GM21526 (cell line): ENCODE measurements around the gene SSH2.

Experiments
- ATAC-seq: cut with Tn5 transposase; IDR thresholded peaks from one replicate; pipeline ENCODE4 v1.9.1; 2021; ENCODE audit warnings: moderate library complexity; ENCODE audit not compliant: unreplicated experiment, low FRiP score

Gene SSH2

GRCh38 chr17:29718446-29719039 is 211.5 kb downstream of the SSH2 start:
- no peak for ATAC-seq

GRCh38 chr17:29717817-29718216 is 212.2 kb downstream of the SSH2 start:
- ATAC-seq = no peak

- no peak for ATAC-seq
Measured at GRCh38 chr17:29716566-29716965, 213.5 kb downstream of the SSH2 start.

DNA sequence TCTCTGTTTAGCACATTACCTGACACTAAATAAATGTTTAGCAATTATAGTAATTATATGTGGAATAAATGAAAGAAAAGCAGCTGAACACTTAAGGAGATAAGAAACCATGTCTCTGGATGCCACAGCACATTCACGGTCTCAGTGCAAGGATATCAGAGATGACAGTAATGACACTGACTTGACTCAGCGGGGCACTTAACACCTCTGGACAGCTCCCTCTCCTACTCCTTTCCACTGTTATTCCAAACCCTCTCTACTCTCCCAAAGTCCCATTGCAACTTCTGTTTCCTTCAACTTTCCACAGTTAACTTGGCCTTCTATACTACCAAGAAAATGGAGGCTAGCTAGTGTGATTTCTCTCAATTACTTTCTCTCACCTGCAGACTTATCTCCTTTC is 214.3 kb downstream of the SSH2 start:
- no peak for ATAC-seq

DNA sequence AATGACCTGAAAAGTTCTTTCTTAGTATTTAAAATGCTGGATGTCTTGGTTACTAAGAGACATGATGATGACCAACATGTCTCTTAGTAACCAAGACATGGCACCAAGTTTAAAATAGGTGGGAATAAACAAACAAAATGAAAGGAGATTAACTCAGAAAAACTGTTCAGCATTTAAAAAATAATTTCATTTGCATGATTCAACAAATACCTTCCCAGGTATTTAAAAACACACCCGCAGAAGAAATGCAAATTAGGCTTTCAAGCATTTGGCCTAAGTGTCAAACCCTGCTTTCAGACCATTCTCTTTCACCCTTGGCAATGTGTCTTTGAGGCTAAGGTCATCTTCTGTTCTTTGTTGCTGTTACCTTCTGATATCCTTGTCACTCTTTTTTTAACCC is 215.9 kb downstream of the SSH2 start:
- ATAC-seq = no peak

- ATAC-seq = no peak
Measured at GRCh38 chr17:29713626-29714025, 216.4 kb downstream of the SSH2 start.

DNA sequence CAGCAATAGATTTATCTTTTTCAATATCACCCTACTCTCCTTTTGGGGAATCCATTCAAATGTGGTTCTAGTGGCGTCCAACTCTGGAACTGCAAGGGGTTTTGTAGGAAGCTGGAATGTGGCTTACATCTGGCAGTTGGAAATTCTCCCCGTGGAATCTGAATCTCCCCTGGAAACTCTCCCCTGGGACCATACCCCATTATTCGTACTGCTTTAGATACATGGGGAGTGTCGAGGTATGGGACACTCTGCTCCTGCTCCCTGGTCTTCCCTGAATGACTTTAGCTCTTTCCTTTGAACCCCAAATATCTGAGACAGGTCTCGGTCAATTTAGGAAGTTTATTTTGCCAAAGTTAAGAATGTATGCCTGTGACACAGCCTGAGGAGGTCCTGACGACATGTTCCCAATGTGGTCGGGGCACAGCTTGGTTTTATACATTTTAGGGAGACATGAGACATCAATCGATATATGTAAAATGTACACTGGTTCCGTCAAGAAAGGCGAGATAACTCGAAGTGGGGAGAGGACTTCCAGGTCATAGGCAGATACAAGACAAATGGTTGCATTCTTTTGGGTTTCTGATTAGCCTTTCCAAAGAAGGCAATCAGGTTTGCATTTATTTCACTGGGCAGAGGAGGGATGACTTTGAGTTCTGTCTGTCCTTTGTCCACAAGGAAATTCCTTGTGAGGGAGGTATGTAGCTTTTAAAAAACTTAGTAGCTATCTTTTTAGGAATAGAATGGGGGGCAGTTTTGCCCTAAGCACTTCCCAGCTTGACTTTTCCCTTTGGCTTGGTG is 218.2 kb downstream of the SSH2 start:
- no peak for ATAC-seq

- ATAC-seq = no peak
Measured at GRCh38 chr17:29710891-29711418, 219.1 kb downstream of the SSH2 start.

- ATAC-seq = no peak
Measured at GRCh38 chr17:29710520-29710884, 219.5 kb downstream of the SSH2 start.

DNA sequence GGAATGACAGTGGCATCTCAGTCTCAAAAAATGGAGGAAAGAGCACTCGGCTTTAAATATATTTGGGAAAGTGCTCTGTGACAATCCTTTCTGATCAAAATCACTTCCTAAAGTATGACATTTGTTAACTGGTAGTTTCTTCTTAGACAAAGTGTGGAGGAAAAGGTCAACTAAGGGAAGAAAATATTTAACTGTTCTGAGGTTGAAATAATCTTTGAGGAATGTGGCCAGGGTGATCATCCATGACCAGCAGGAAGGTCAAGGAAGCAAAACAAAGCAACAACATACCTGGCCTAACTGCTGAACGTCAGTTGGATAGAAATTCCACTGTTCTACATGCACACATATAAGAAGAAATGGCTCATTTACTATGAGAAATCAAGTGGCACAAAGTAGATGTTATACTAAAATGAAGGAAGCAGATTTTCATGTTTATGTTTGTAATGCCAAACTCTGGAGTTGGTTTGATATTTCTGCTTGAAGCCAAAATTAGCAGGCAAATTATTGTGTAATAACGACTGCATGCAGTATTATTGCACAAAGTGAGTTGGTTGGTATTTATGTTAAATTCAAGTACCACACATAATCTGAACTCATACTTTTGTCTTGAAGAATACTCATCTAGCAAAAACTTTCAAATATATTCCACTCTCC is 220.0 kb downstream of the SSH2 start:
- ATAC-seq = no peak

DNA sequence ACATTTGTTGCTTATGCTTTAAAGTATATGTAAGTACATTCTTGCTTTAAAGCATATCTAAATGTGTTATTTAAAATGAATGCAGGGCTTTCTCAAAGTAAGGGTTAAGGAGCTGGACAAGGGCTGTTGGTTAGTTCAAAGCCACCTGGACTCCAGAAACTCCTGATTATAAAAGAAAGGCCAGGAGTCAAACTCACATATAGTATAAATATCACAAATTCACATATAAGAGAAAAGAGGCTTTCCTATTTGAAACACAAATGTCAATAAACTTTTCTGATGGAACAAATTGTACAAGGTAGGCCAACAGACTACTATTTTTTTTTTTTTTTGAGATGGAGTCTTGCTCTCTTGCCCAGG is 222.8 kb downstream of the SSH2 start:
- ATAC-seq = no peak

DNA sequence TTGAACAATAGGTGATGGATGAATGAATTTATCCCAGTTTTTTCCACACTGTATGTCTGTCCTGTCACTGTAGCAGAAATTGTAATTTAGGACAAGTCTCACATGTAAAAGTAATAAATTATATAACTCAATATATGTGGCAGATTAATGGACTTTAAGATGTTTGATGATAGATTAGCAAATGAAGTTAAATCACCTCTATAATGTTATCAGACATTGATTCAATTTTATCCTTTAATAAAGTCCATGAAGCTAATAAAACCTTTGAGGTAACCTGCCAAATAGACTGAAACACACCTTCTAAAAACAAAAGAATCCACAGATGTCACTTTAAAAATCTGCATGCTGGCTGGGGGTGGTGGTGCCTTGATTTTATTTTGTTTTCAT is 224.0 kb downstream of the SSH2 start:
- no peak for ATAC-seq

- ATAC-seq = no peak
Measured at GRCh38 chr17:29705386-29705785, 224.6 kb downstream of the SSH2 start.

DNA sequence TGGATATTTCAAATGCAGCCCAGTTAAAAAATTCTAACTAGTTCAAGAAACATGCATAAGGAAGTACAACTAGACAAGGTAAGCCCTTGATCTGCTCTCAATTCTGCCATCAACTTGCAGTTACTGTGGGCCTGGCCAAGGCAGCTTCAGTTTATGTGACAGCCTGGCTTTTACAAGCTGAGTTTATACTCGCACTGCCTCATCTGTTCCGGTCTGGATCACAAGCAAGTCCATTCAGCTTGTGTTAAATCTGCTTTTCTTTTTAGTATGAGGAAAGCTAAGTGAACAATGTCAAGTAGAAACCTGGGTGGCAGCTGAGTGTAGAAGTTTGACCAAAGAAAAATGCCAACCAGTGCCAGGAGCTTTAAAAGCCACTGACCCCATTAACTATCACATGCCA is 230.7 kb downstream of the SSH2 start:
- no peak for ATAC-seq

DNA sequence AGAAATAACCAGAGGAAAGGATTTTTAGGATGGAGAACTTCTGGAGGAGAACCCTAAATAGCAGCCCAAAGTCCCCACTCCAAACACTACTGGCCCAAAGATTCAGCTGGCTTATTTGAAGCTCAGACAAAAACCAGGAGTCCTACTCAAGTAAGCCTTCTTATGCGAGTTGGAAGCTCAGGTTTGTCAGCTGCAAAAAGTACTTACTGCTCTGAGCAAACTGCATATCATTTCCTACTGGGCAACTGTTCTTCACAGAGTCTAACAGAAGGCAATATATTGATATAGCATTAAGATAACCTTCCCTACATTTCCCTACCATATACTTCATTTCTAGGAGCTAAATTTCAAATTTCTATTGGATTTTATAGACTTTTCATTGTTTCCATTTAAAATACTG is 231.2 kb downstream of the SSH2 start:
- ATAC-seq = no peak

DNA sequence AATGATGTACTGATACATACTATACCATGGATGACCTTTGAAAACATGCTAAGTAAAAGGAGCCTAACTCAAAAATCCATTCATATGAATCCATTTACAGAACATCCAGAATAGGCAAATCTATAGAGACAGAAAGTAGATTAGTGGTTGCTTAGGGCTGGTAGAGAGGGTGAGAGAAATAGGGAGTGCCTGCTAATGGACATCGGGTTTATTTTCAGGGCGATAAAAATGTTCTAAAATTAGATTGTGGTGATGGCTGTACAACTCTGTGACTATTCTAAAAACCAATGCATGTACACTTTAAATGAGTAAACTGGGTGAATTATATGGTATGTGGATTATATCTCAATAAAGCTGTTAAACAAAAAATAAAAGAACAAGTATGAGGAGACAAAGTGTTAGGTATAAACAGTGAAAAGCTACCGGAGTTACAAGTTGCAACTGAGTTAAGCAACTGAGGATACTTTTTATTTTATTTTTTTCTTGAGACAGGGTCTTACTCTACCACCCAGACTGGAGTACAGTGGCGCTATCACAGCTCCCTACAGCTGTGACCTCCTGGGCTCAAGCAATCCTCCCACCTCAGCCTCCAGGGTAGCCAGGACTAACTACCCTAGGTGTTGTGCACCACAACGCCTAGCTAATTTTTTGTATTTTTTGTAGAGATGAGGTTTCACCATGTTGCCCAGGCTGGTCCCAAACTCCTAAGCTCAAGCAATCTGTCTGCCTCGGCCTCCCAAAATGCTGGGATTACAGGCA is 231.8 kb downstream of the SSH2 start:
- ATAC-seq = no peak

DNA sequence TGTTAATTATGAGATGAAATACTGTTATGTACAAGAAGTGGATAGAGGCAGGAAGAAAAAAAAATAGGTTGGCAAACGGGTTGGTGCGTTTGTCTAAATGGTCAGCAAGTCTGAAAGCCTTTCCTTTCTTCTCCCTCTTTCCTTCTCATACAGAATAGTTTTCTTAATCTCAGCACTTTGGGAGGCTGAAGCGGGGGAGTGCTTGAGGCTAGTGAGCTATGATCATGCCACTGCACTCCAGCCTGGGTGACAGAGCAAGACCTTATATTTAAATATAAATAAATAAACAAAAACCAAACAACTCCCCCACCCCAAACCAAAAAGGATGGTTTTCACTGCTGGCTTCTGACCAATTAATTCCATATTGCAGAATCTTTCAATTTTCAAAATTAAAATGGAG is 232.7 kb downstream of the SSH2 start:
- no peak for ATAC-seq

GRCh38 chr17:29694918-29695563 is 235.0 kb downstream of the SSH2 start:
- no peak for ATAC-seq

- ATAC-seq = no peak
Measured at GRCh38 chr17:29693751-29694150, 236.3 kb downstream of the SSH2 start.

DNA sequence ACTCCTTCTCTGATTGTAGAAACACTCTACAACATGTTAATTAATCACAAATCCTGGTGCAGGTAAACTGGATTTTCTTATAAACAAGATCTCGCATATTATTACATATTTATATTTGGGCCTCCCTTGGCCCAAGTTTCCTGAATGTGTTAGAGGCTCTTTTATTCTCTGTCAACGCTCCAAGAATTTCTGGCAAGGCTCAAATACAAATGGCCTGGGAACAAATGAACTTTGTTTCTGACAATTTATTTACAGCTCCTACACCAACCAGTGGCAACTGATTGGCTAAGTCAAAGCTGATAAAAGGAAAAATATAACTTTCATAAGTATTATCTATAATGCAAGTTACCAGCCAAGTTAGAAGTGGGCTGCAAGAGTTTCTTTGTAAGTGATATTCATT is 242.4 kb downstream of the SSH2 start:
- ATAC-seq = no peak
